Measurements from ENCODE around the gene YIPF2. TPM values are rescaled to one million over a fixed set of nuclear protein-coding genes. Genes with fewer than 3 reads are reported as not detected.

Gene YIPF2
- total RNA-seq (28.8 TPM), polyA plus RNA-seq (40.2 TPM)
- long read RNA-seq, donor 1 = 0 reads
- long read RNA-seq, donor 2, partial matches to known transcripts = 24 of 32 reads
- long read RNA-seq, donor 2, other reads (novel, unspliced or antisense) = 0 of 32 reads
- long read RNA-seq, donor 3, transcript YIPF2-204 (10 exons, 1,550 nt) = major isoform, 6 of 23 reads
- long read RNA-seq, donor 3, partial matches to known transcripts = 15 of 23 reads
- long read RNA-seq, donor 3, other reads (novel, unspliced or antisense) = 0 of 23 reads
- long read RNA-seq, donor 4, partial matches to known transcripts = 31 of 41 reads
- long read RNA-seq, donor 4, other reads (novel, unspliced or antisense) = 7 of 41 reads
- long read RNA-seq, donor 5, transcript YIPF2-204 (10 exons, 1,550 nt) = major isoform, 6 of 18 reads
- long read RNA-seq, donor 5, partial matches to known transcripts = 8 of 18 reads
- long read RNA-seq, donor 5, other reads (novel, unspliced or antisense) = 0 of 18 reads
- long read RNA-seq, donor 6, transcript YIPF2-204 (10 exons, 1,550 nt) = major isoform, 5 of 38 reads
- long read RNA-seq, donor 6, partial matches to known transcripts = 31 of 38 reads
- long read RNA-seq, donor 6, other reads (novel, unspliced or antisense) = 0 of 38 reads
- long read RNA-seq, donor 7, partial matches to known transcripts = 0 of 6 reads
- long read RNA-seq, donor 7, other reads (novel, unspliced or antisense) = 0 of 6 reads
- long read RNA-seq, donor 8 = 0 reads
- long read RNA-seq, donor 9, partial matches to known transcripts = 0 of 5 reads
- long read RNA-seq, donor 9, other reads (novel, unspliced or antisense) = 0 of 5 reads
- long read RNA-seq, donor 10, partial matches to known transcripts = 56 of 60 reads
- long read RNA-seq, donor 10, other reads (novel, unspliced or antisense) = 0 of 60 reads

- peak; percentile 91 to 99 (median 96) for DNase-seq (ENCODE audit: low read depth in 6 of 9, low spot score in 9 of 9)
- Histone ChIP-seq H3K27ac (ENCODE audit: low read depth in 1 of 2, low read length in 1 of 2) (peak within 1 kb of the TSS; percentile 80 to 82), H3K9me3 (ENCODE audit: control insufficient read depth in 2 of 2, insufficient read depth in 1 of 2, low read length in 1 of 2) (no peaks in the 10 kb centered on the region), H3K4me3 (ENCODE audit: low read length in 2 of 2) (peak within 1 kb of the TSS; percentile 82 to 98), H3K36me3 (ENCODE audit: control insufficient read depth in 2 of 2, insufficient read depth in 2 of 2, low read length in 1 of 2) (peaks cover 32 to 38% of the 10 kb centered on the region in 2 donors), H3K27me3 (ENCODE audit: control insufficient read depth in 2 of 2, insufficient read depth in 1 of 2, low read length in 1 of 2) (no peaks in the 10 kb centered on the region), H3K4me1 (ENCODE audit: control insufficient read depth in 2 of 2, insufficient read depth in 2 of 2, low read length in 2 of 2) (peaks cover 13 to 22% of the 10 kb centered on the region in 2 donors)
- under 1% methylated on average over 96 of the region's 96 CpGs for WGBS
Observed at GRCh38 chr19:10928563-10929401, at the start of gene YIPF2, which contains the start of gene TIMM29. TSS of gene YIPF2 (minus strand) at chr19:10928639. CDS start at chr19:10928410, 229 bp downstream. TSS of gene TIMM29 (plus strand) at chr19:10928811. CDS start at chr19:10928823, 12 bp downstream.

DNA sequence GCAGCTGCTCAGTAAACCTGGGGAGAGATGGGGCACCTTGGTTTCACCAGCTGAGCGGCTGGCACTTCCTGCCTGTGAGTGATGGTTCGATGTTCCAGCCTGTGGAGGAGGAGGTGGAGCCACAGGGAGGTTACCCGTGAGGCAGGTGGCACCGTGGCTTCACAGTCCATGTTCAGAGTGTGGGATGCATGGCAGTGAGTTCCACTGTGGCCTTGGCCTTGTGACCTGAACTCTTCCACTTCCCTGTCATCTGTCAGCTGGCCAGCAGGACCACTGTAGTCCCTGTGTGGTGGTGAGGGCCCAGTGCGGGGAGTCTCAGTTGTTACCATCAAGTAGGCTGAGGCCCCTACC, 49.3 kb upstream of the YIPF2 start:
- peak in 3 of 9 donors; percentile 48 to 63 (median 59) for DNase-seq (ENCODE audit: low read depth in 6 of 9, low spot score in 9 of 9)
- Histone ChIP-seq H3K4me3 (ENCODE audit: low read length in 2 of 2) (no peak overlapping the region), H3K27me3 (ENCODE audit: control insufficient read depth in 2 of 2, insufficient read depth in 1 of 2, low read length in 1 of 2) (no peaks in the 10 kb centered on the region), H3K27ac (ENCODE audit: low read depth in 1 of 2, low read length in 1 of 2) (peak overlapping the region in 1 of 2 donors; percentile 62), H3K4me1 (ENCODE audit: control insufficient read depth in 2 of 2, insufficient read depth in 2 of 2, low read length in 2 of 2) (peaks cover 7 to 55% of the 10 kb centered on the region in 2 donors), H3K36me3 (ENCODE audit: control insufficient read depth in 2 of 2, insufficient read depth in 2 of 2, low read length in 1 of 2) (peaks cover 16 to 21% of the 10 kb centered on the region in 2 donors), H3K9me3 (ENCODE audit: control insufficient read depth in 2 of 2, insufficient read depth in 1 of 2, low read length in 1 of 2) (no peaks in the 10 kb centered on the region)
- 34% methylated on average over 5 of the region's 5 CpGs for WGBS

DNA sequence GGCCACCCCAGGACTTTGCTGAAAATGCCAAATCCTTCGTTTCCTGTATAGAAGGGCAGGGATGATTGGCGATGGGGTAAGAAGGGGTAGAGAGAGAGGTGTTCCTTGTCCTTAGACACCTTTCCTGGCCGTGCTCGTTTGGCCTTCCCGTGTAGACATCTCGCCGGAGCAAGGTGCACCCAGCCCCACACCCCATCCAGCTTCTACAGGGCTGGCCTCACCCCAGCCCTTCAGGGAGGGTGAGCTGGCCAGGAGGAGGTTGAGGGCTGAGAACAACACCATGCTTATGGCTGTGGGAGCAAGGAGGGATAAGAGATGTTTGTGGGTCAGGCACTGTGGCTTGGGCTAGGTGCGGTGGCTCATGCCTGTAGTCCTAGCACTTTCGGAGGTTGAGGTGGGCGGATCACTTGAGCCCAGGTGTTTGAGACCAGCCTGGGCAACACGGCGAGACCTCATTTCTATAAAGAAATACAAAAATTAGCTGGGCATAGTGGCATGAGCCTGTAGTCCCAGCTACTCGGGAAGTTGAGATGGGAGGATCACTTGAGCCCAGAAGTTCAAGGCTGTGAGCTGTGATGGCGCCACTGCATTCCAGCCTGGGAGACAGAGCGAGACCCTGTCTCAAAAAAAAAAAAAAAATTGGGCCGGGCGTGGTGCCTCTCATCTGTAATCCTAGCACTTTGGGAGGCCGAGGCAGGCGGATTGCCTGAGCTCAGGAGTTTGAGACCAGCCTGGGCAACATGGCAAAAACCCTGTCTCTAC, 47.9 kb upstream of the YIPF2 start:
- peaks cover 7 to 57% of the 10 kb centered on the region in 2 donors for H3K4me1 ChIP-seq (ENCODE audit: control insufficient read depth in 2 of 2, insufficient read depth in 2 of 2, low read length in 2 of 2)
- no peaks in the 10 kb centered on the region for H3K9me3 ChIP-seq (ENCODE audit: control insufficient read depth in 2 of 2, insufficient read depth in 1 of 2, low read length in 1 of 2)
- no peak for DNase-seq (ENCODE audit: low read depth in 6 of 9, low spot score in 9 of 9)
- peak overlapping the region; percentile 39 to 46 for H3K27ac ChIP-seq (ENCODE audit: low read depth in 1 of 2, low read length in 1 of 2)
- H3K36me3 ChIP-seq (ENCODE audit: control insufficient read depth in 2 of 2, insufficient read depth in 2 of 2, low read length in 1 of 2) = peaks cover 19 to 25% of the 10 kb centered on the region in 2 donors
- H3K4me3 ChIP-seq (ENCODE audit: low read length in 2 of 2) = no peak overlapping the region
- WGBS = 95% methylated on average over 19 of the region's 19 CpGs
- no peaks in the 10 kb centered on the region for H3K27me3 ChIP-seq (ENCODE audit: control insufficient read depth in 2 of 2, insufficient read depth in 1 of 2, low read length in 1 of 2)

DNA sequence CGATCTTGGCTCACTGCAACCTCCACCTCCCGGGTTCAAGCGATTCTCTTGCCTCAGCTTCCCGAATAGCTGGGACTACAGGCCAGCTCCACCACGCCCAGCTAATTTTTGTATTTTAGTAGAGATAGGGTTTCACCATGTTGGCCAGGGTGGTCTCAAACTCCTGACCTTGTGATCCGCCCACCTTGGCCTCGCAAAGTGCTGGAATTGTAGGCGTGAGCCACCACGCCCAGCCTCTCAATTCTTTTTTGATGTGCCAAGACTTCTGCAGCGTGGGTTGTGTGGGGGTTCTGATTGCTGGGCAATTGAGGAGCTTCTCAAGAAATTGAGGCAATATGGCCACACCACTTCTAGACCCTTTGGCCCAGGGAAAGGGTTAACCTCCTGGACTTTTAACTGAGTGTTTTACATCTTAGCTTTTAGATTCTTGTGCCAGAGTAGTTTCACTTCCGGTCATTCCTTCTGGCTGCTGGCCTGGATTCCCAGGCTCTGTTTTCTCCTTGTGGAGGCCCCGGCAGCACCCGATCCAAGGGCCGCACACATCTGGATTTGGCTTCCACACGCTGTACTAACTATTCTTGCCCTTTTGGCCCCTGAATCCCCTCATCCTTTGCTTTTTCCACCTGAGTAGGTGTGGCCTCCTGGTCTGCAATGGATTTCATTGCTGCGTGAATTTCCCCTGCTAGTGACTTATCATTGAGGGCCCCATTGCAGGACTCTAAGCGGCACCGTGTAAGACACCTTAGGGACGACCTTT, 47.1 kb upstream of the YIPF2 start:
- peaks cover 11 to 19% of the 10 kb centered on the region in 2 donors for H3K36me3 ChIP-seq (ENCODE audit: control insufficient read depth in 2 of 2, insufficient read depth in 2 of 2, low read length in 1 of 2)
- no peak overlapping the region for H3K4me3 ChIP-seq (ENCODE audit: low read length in 2 of 2)
- peaks cover 7 to 63% of the 10 kb centered on the region in 2 donors for H3K4me1 ChIP-seq (ENCODE audit: control insufficient read depth in 2 of 2, insufficient read depth in 2 of 2, low read length in 2 of 2)
- no peaks in the 10 kb centered on the region for H3K27me3 ChIP-seq (ENCODE audit: control insufficient read depth in 2 of 2, insufficient read depth in 1 of 2, low read length in 1 of 2)
- H3K9me3 ChIP-seq (ENCODE audit: control insufficient read depth in 2 of 2, insufficient read depth in 1 of 2, low read length in 1 of 2) = no peaks in the 10 kb centered on the region
- 93% methylated on average over 19 of the region's 19 CpGs for WGBS
- DNase-seq (ENCODE audit: low read depth in 6 of 9, low spot score in 9 of 9) = no peak
- H3K27ac ChIP-seq (ENCODE audit: low read depth in 1 of 2, low read length in 1 of 2) = no peak overlapping the region

- no peaks in the 10 kb centered on the region for H3K9me3 ChIP-seq (ENCODE audit: control insufficient read depth in 2 of 2, insufficient read depth in 1 of 2, low read length in 1 of 2)
- 98% methylated on average over 8 of the region's 8 CpGs for WGBS
- peak overlapping the region in 1 of 2 donors; percentile 5 for H3K27ac ChIP-seq (ENCODE audit: low read depth in 1 of 2, low read length in 1 of 2)
- H3K4me1 ChIP-seq (ENCODE audit: control insufficient read depth in 2 of 2, insufficient read depth in 2 of 2, low read length in 2 of 2) = peaks cover 27 to 79% of the 10 kb centered on the region in 2 donors
- peaks cover 8 to 15% of the 10 kb centered on the region in 2 donors for H3K36me3 ChIP-seq (ENCODE audit: control insufficient read depth in 2 of 2, insufficient read depth in 2 of 2, low read length in 1 of 2)
- H3K4me3 ChIP-seq (ENCODE audit: low read length in 2 of 2) = no peak overlapping the region
- H3K27me3 ChIP-seq (ENCODE audit: control insufficient read depth in 2 of 2, insufficient read depth in 1 of 2, low read length in 1 of 2) = no peaks in the 10 kb centered on the region
- DNase-seq (ENCODE audit: low read depth in 6 of 9, low spot score in 9 of 9) = no peak
Observed at GRCh38 chr19:10971107-10971726, 42.8 kb upstream of the YIPF2 start.

GRCh38 chr19:10968527-10969135, 40.2 kb upstream of the YIPF2 start:
- Histone ChIP-seq H3K9me3 (ENCODE audit: control insufficient read depth in 2 of 2, insufficient read depth in 1 of 2, low read length in 1 of 2) (no peaks in the 10 kb centered on the region), H3K27me3 (ENCODE audit: control insufficient read depth in 2 of 2, insufficient read depth in 1 of 2, low read length in 1 of 2) (no peaks in the 10 kb centered on the region), H3K4me1 (ENCODE audit: control insufficient read depth in 2 of 2, insufficient read depth in 2 of 2, low read length in 2 of 2) (peaks cover 41 to 80% of the 10 kb centered on the region in 2 donors), H3K4me3 (ENCODE audit: low read length in 2 of 2) (peak overlapping the region in 1 of 2 donors; percentile 2), H3K36me3 (ENCODE audit: control insufficient read depth in 2 of 2, insufficient read depth in 2 of 2, low read length in 1 of 2) (peaks cover 4 to 25% of the 10 kb centered on the region in 2 donors), H3K27ac (ENCODE audit: low read depth in 1 of 2, low read length in 1 of 2) (peak overlapping the region; percentile 75 to 93)
- DNase-seq (ENCODE audit: low read depth in 6 of 9, low spot score in 9 of 9) = peak in 6 of 9 donors; percentile 46 to 83 (median 59)
- 19% methylated on average over 10 of the region's 10 CpGs for WGBS

GRCh38 chr19:10966809-10967208, 38.4 kb upstream of the YIPF2 start:
- Histone ChIP-seq H3K27ac (ENCODE audit: low read depth in 1 of 2, low read length in 1 of 2) (peak overlapping the region in 1 of 2 donors; percentile 60), H3K36me3 (ENCODE audit: control insufficient read depth in 2 of 2, insufficient read depth in 2 of 2, low read length in 1 of 2) (peaks cover 0 to 18% of the 10 kb centered on the region in 2 donors), H3K27me3 (ENCODE audit: control insufficient read depth in 2 of 2, insufficient read depth in 1 of 2, low read length in 1 of 2) (no peaks in the 10 kb centered on the region), H3K9me3 (ENCODE audit: control insufficient read depth in 2 of 2, insufficient read depth in 1 of 2, low read length in 1 of 2) (no peaks in the 10 kb centered on the region), H3K4me1 (ENCODE audit: control insufficient read depth in 2 of 2, insufficient read depth in 2 of 2, low read length in 2 of 2) (peaks cover 53 to 95% of the 10 kb centered on the region in 2 donors), H3K4me3 (ENCODE audit: low read length in 2 of 2) (no peak overlapping the region)
- WGBS = 97% methylated on average over 8 of the region's 8 CpGs
- no peak for DNase-seq (ENCODE audit: low read depth in 6 of 9, low spot score in 9 of 9)
